ENCODE results near the gene CCR4. TPM values are rescaled to one million over a fixed set of nuclear protein-coding genes. Genes with fewer than 3 reads are reported as not detected.
"Not testable (repeated sequence)": the region's sequence is repeated elsewhere in the genome, so short reads cannot be mapped to it uniquely, and the experiment has no call there.

The CCR4 gene
- total and polyA plus RNA-seq, 4 donors: 0.04 to 2.9 (median 0.87) TPM

GRCh38 chr3:32922078-32922477, 29.4 kb upstream of the CCR4 start:
- H3K9me3 ChIP-seq (ENCODE audit: control insufficient read depth in 4 of 4, insufficient read depth in 3 of 4, low read length in 3 of 4): peaks cover 0 to 2% (median 0%) of the 10 kb centered on the region in 4 donors
- H3K9ac ChIP-seq (ENCODE audit: insufficient read depth in 1 of 2, low read length in 2 of 2): no peak overlapping the region
- ATAC-seq (ENCODE audit: insufficient read depth, low FRiP score) (no peak), DNase-seq (no peak)
- no peaks in the 10 kb centered on the region for H3K27me3 ChIP-seq (ENCODE audit: control insufficient read depth in 3 of 3, insufficient read depth in 3 of 3, low read length in 2 of 3)
- no peak overlapping the region for H3K4me3 ChIP-seq
- H3K36me3 ChIP-seq (ENCODE audit: control insufficient read depth in 4 of 4, insufficient read depth in 4 of 4, low read length in 4 of 4): no peaks in the 10 kb centered on the region
- TF ChIP-seq CTCF (IDR thresholded peaks at IDR 0.05; ENCODE audit: control extremely low read depth, extremely low read depth): no peak
- no peak overlapping the region for H3K27ac ChIP-seq (ENCODE audit: low read depth in 1 of 2, low read length in 1 of 2)
- 85 to 88% methylated on average over 7 of the region's 7 CpGs for WGBS, 2 donors
- H3K4me1 ChIP-seq (ENCODE audit: control insufficient read depth in 5 of 5, insufficient read depth in 5 of 5, low read length in 5 of 5): no peaks in the 10 kb centered on the region

- 92 to 98% methylated on average over 3 of the region's 3 CpGs for WGBS, 2 donors
- Histone ChIP-seq H3K27ac (ENCODE audit: low read depth in 1 of 2, low read length in 1 of 2) (no peak overlapping the region), H3K36me3 (ENCODE audit: control insufficient read depth in 4 of 4, insufficient read depth in 4 of 4, low read length in 4 of 4) (no peaks in the 10 kb centered on the region), H3K9ac (ENCODE audit: insufficient read depth in 1 of 2, low read length in 2 of 2) (no peak overlapping the region), H3K4me1 (ENCODE audit: control insufficient read depth in 5 of 5, insufficient read depth in 5 of 5, low read length in 5 of 5) (no peaks in the 10 kb centered on the region), H3K27me3 (ENCODE audit: control insufficient read depth in 3 of 3, insufficient read depth in 3 of 3, low read length in 2 of 3) (no peaks in the 10 kb centered on the region), H3K9me3 (ENCODE audit: control insufficient read depth in 4 of 4, insufficient read depth in 3 of 4, low read length in 3 of 4) (peaks cover 0 to 6% (median 0%) of the 10 kb centered on the region in 4 donors), H3K4me3 (no peak overlapping the region)
- DNase-seq (no peak), ATAC-seq (ENCODE audit: insufficient read depth, low FRiP score) (no peak)
- no peak for TF ChIP-seq CTCF (IDR thresholded peaks at IDR 0.05; ENCODE audit: control extremely low read depth, extremely low read depth)
These were observed 21.3 kb upstream of the CCR4 start for GRCh38 chr3:32930161-32930560.

GRCh38 chr3:32931273-32931672, 20.2 kb upstream of the CCR4 start:
- not testable (repeated sequence) for H3K9me3 ChIP-seq (ENCODE audit: control insufficient read depth in 4 of 4, insufficient read depth in 3 of 4, low read length in 3 of 4); H3K9ac ChIP-seq (ENCODE audit: insufficient read depth in 1 of 2, low read length in 2 of 2); H3K27ac ChIP-seq (ENCODE audit: low read depth in 1 of 2, low read length in 1 of 2); H3K4me3 ChIP-seq; H3K27me3 ChIP-seq (ENCODE audit: control insufficient read depth in 3 of 3, insufficient read depth in 3 of 3, low read length in 2 of 3); DNase-seq; ATAC-seq (ENCODE audit: insufficient read depth, low FRiP score); H3K36me3 ChIP-seq (ENCODE audit: control insufficient read depth in 4 of 4, insufficient read depth in 4 of 4, low read length in 4 of 4); H3K4me1 ChIP-seq (ENCODE audit: control insufficient read depth in 5 of 5, insufficient read depth in 5 of 5, low read length in 5 of 5)
- WGBS, 2 donors: 91% methylated on average over 2 of the region's 2 CpGs

GRCh38 chr3:32934150-32934742, 17.2 kb upstream of the CCR4 start:
- no peaks in the 10 kb centered on the region for H3K36me3 ChIP-seq (ENCODE audit: control insufficient read depth in 4 of 4, insufficient read depth in 4 of 4, low read length in 4 of 4)
- no peak overlapping the region for H3K9ac ChIP-seq (ENCODE audit: insufficient read depth in 1 of 2, low read length in 2 of 2)
- peak in 2 of 3 donors; percentile 40 to 53 for DNase-seq
- no peaks in the 10 kb centered on the region for H3K4me1 ChIP-seq (ENCODE audit: control insufficient read depth in 5 of 5, insufficient read depth in 5 of 5, low read length in 5 of 5)
- no peak overlapping the region for H3K4me3 ChIP-seq
- WGBS, 2 donors: 78 to 91% methylated on average over 5 of the region's 5 CpGs
- H3K27me3 ChIP-seq (ENCODE audit: control insufficient read depth in 3 of 3, insufficient read depth in 3 of 3, low read length in 2 of 3): no peaks in the 10 kb centered on the region
- peaks cover 0 to 6% (median 0%) of the 10 kb centered on the region in 4 donors for H3K9me3 ChIP-seq (ENCODE audit: control insufficient read depth in 4 of 4, insufficient read depth in 3 of 4, low read length in 3 of 4)
- ATAC-seq (ENCODE audit: insufficient read depth, low FRiP score): no peak
- TF ChIP-seq CTCF (IDR thresholded peaks at IDR 0.05; ENCODE audit: control extremely low read depth, extremely low read depth): peak; percentile 47
- H3K27ac ChIP-seq (ENCODE audit: low read depth in 1 of 2, low read length in 1 of 2): no peak overlapping the region
